Activated CD4-positive, alpha-beta T cell treated with anti-CD3 and anti-CD28 coated beads for 48 hours (primary cell): Measurements from ENCODE around the gene ZNG1F.
"Not testable (repeated sequence)": the region's sequence is repeated elsewhere in the genome, so short reads cannot be mapped to it uniquely, and the experiment has no call there.

ENCODE experiments used
- DNase-seq: peaks from one replicate; pipeline ENCODE4 v3.0.0-alpha.2; 2020

Gene ZNG1F

DNA sequence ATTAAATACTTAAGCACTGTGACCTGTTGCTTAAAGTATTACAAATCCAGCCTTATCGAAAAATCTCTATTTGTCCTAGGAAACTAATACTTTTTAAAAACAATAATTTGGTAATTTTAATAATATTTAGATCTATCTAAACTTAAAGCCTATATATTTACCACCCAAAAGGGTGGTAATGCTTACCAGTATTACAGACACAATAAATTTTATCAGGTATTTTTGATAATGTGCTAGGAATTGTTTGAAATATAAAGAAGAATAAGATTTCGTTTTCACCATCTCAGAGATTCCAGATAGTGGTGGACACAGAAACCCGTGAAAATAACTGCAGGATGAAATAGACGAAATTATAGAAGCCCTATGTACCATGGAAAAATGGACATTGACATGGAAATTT lies 68.4 kb downstream of the ZNG1F start:
- not testable (repeated sequence) for DNase-seq

DNA sequence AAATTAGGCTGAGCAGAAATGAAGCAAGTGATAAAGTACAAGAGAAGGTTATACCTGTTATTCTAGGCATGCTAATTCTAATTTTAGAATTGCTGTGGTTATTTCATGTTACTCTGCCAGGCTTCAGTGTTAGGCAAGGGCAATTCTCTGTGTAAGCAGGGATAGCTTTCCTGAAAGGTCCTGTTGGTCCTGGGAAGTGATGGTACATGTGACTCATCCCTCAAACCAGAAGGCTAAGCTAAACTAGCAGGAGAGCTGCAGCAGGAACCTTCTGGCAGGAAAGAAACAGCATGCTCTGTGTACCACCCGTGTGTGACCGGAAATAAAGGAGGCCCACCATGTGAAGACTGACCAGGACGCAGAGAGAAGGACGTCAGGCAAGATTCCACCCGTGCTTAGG lies 69.4 kb downstream of the ZNG1F start:
- DNase-seq = not testable (repeated sequence)

DNA sequence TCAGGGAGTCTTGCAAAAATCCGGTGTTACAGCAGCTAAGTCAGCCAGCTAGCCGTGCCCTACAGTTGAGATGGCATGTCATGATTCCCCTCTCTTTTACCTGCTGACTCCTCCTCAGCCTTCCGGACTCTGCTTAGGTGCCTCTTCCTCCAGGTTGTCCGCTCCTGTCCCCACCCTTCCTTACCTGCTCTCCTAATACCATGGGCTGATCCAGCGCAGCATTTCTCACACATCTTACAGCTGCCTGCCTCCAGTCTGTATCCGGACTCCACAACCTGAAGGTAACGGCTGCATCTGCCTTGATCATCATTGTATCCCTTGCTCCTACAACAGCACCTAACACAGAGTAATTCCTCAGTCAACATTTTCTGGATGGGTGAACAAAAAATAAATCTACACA lies 69.8 kb downstream of the ZNG1F start:
- not testable (repeated sequence) for DNase-seq

- DNase-seq = not testable (repeated sequence)
Measured at GRCh38 chr9:41113348-41113747, 75.8 kb downstream of the ZNG1F start.

DNA sequence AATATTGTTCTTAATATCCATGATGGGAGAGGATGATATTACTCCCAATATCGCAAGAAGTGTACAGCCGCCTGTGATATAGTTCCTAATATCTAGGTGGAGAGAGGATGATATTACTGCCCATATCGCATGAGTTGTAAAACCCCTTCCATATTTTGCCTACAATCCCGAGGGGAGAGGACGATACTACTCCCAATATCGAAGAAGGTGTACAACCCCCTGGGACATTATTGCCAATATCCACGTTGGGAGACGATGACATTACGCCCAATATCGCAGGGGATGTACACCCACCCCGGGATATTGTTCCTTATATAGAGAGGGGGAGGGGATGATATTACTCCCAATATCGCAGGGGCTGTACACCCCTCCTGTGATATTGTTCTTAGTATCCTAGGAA lies 77.7 kb downstream of the ZNG1F start:
- DNase-seq = not testable (repeated sequence)

DNA sequence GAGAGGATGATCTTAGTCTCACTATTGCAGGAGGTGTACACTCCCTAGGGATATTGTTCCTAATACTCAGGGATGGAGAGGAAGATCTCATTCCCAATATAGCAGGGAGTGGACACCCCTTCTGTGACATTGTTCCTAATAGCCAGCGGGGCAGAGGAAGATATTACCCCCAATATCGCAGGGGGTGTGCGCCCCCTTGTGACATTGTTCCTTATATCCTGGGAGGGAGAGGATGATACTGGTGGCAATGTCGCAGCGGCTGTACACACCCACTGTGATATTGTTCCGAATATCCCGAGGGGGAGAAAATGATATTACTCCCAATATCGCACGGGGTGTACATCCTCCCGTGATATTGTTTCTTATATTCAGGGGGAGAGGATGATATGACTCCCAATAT lies 78.2 kb downstream of the ZNG1F start:
- peak; percentile 15 for DNase-seq

- DNase-seq = peak; percentile 23
Measured at GRCh38 chr9:41109253-41109652, 79.9 kb downstream of the ZNG1F start.

DNA sequence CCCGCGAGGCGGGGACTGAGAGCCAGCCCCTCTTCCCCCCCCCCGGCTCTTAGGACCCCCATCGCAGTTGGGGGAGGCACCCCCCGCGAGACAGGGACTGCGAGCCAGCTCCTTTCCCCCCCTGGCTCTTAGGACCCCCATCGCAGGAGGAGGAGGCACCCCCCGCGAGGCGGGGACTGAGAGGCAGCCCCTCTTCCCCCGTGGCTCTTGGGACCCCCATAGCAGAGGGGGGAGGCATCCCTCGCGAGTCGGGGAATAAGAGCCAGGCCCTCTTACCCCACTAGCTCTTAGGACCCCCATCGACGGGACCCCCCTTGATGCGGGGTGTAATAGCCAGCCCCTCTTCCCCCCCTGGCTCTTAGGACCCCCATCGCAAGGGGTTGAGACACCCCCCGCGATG lies 80.3 kb downstream of the ZNG1F start:
- not testable (repeated sequence) for DNase-seq

GRCh38 chr9:41106472-41107116 lies 82.5 kb downstream of the ZNG1F start:
- DNase-seq = not testable (repeated sequence)

DNA sequence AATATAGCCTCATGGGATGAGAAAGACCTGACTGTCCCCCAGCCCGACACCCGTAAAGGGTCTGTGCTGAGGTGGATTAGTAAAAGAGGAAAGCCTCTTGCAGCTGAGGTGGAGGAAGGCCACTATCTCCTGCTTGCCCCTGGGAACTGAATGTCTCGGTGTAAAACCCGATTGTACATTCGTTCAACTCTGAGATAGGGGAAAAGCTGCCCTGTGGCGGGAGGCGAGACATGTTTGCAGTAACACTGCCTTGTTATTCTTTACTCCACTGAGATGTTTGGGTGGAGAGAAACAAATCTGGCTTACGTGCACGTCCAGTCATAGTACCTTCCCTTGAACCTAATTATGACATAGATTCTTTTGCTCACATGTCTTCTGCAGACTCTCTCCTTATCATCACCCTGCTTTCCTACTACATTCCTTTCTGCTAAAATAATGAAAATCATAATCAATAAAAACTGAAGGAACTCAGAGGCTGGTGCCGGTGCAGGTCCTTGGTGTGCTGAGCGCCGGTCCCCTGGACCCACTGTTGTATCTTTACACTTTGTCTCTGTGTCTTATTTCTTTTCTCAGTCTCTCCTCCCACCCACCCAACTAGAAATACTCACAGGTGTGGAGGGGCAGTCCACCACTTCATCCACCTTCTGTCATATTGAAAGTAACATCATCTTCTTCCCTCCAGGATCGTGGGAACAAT lies 83.4 kb downstream of the ZNG1F start:
- not testable (repeated sequence) for DNase-seq

DNA sequence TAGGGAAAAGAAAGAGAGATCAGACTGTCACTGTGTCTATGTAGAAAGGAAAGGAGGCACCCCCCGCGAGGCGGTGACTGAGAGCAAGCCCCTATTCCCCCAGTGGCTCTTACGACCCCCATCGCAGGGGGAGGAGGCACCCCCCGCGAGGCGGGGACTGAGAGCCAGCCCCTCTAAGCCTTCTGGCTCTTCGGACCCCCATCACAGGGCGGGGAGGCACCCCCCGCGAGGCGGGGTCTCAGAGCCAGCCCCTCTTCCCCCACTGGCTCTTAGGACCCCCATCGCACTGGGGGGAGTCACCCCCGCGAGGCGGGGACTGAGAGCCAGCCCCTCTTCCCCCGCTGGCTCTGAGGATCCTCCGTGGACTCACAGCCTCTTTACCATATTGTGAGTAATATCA lies 84.6 kb downstream of the ZNG1F start:
- not testable (repeated sequence) for DNase-seq

GRCh38 chr9:41100508-41100907 lies 88.6 kb downstream of the ZNG1F start:
- DNase-seq = not testable (repeated sequence)

DNA sequence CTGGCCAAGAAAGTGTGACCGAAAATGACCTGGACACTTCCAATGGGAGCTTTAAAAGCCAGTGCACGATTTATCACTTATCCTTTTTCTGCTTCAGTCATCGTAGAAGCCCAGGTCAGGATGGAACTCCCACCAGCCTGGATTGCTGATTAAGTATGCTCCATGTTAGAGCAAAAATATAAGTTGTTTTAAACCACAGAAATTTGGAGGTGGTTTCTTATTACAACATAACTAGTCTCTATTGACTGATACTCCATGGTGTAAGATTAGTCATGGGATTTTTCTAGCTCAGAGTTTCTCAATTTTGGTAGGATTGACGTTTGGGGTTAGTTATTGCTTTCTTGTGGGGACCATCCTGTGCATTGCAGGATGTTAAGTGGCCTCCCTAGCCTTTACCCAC lies 90.4 kb downstream of the ZNG1F start:
- DNase-seq = not testable (repeated sequence)

DNA sequence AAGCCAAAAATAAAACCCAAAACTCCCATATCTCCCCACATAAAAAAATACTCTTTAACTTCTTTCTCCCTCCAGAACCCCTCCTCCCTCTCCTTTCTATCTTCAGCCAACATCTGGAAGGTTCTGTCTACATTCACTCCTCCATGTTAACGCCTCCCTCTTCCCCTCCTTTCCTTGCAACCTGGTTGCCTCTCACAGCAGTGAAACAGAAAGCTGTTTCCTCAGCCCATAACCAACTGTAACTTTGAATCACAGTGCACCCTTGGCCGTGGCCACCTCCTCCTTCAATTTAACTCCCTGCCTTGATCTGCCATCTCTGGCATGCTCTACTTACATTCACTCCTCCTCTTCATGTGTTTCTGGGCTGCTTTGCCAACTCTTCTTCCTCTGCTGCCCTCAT lies 94.1 kb downstream of the ZNG1F start:
- not testable (repeated sequence) for DNase-seq

DNA sequence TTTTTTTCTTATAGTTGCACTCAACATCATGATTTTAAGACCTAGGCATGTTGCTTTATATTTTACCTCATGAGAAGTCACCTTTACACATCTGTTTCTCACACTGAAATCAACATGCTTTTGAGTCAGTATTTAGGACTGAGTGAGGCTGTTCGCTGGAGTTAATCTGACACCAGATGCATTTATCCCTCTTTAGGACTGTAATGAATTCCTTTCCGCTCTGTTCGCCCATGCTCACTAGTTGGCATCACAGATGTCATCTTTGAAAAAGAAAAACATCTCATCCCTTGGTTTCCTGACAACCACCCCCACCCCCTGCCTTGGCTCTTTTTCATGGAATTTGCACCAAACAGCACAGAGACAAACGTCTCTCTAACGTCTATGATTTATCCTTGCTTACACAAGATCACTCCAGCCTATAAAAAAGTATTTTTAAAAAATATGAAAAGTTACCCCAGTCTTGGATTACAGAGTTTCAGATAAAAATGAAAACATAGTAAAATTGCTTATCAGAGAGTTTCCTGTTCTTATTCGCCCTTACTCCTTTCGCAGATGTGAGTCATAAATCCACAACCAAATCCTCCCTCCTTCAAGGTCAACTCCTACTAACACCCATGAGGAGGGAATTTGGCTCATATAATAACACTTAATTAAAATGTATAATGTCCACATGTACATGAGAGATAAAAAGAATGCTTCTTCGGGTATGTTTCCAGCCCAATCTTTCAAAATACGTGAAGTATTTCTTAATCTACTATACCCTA lies 94.9 kb downstream of the ZNG1F start:
- DNase-seq = not testable (repeated sequence)

- DNase-seq = not testable (repeated sequence)
Measured at GRCh38 chr9:41090922-41091321, 98.2 kb downstream of the ZNG1F start.

GRCh38 chr9:41090386-41090785 lies 98.7 kb downstream of the ZNG1F start:
- not testable (repeated sequence) for DNase-seq

DNA sequence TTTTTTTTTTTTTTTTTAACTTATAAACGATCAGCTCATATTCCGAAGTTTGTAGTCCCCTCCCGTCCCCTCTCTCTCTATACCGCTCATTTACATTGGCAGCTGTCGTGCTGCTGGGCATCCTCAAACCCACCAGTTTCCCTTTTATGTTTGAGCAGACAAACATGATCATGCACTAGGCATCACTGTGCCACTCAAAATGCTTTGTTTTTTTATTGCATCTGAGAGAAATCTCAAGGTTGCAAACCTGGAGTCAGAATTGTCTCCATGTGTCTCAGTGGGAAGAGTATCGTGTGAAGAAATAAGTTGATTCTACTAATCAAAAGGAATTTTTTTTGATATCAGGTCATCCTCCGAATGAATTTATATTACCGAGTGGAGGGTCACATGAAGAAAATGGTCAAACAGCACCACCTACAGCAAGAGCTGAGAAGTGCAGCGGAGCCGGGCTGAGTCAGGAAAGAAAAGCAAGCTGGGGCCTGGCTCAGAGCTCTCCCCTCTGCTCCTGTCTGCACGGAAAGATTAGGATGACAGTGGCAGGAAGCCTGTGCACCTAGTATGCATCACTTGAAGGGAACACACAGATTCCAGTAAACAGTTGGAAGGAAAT lies 100.6 kb downstream of the ZNG1F start:
- DNase-seq = not testable (repeated sequence)

- DNase-seq = not testable (repeated sequence)
Measured at GRCh38 chr9:41087929-41088328, 101.2 kb downstream of the ZNG1F start.

GRCh38 chr9:41087157-41087780 lies 101.8 kb downstream of the ZNG1F start:
- not testable (repeated sequence) for DNase-seq

DNA sequence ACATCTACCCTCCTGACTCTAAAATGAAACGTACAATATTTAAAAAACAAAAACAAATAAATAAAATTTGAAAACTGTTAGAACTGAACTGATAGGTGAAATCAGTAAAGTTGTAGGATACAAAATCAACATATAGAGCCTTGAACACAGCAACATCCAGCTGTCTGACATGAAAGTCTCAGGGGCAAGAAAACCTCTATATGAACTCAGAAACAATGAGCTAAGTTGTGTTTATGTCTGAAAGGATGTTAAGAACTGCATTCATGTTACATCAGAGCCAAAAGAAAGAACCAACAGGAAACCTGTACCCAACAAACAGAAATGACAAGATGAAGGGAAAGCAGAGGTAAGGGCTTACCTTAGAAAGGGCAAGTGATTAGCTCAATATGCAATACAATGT lies 102.4 kb downstream of the ZNG1F start:
- DNase-seq = not testable (repeated sequence)

DNA sequence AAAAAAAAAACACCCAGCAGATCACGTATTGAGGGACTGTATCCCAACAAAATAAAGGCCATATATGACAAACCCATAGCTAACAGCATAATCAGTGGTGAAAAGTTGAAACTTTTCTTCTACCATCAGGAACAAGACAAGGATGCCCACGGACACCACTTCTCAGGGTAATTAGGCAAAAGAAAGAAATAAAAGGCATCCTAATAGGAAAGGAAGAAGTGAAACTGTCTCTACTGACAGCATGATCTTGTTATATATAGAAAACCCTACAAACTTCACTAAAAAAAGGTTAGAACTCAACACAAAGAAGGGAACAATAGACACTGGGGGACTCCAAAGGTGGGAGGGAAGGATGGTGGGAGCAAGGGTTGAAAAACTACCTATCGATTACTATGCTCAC lies 102.9 kb downstream of the ZNG1F start:
- DNase-seq = not testable (repeated sequence)

- DNase-seq = not testable (repeated sequence)
Measured at GRCh38 chr9:41082358-41082757, 106.8 kb downstream of the ZNG1F start.
